ENCODE results near the gene CBR1. TPM values are rescaled to one million over a fixed set of nuclear protein-coding genes. Genes with fewer than 3 reads are reported as not detected.

Gene CBR1
- total and polyA plus RNA-seq, 4 experiments from 2014 or later: 23.0 to 82.2 (median 37.2) TPM

- no peak overlapping the region for H3K27ac ChIP-seq (ENCODE audit: low read depth, low read length)
- Mint-ChIP-seq H3K9me3 (peaks cover 0 to 19% (median 14%) of the 10 kb centered on the region in 8 donors), H3K36me3 (peaks cover 5 to 7% of the 10 kb centered on the region in 2 donors), H3K4me3 (no peak overlapping the region), H3K27ac (no peak overlapping the region), H3K4me1 (peaks cover 0 to 8% (median 6%) of the 10 kb centered on the region in 4 donors), H3K27me3 (no peaks in the 10 kb centered on the region)
- no peaks in the 10 kb centered on the region for H3K36me3 ChIP-seq (ENCODE audit: insufficient read depth, low read length)
- DNase-seq: no peak
- H3K4me3 ChIP-seq (ENCODE audit: low read length in 2 of 2): no peak overlapping the region
- ChIA-PET CTCF (ENCODE audit: partially characterized antibody) (no interaction called here), POLR2A (ENCODE audit: partially characterized antibody) (interaction anchor here (0.6 kb wide), 1 partner anchor 1566 kb away, joined by 3 read pairs; no protein-coding TSS in a partner anchor)
- intact Hi-C loops (cut with micrococcal nuclease): no loop called here
- H3K27me3 ChIP-seq (ENCODE audit: insufficient read depth, low read length): no peaks in the 10 kb centered on the region
- peaks cover 0 to 16% of the 10 kb centered on the region in 2 donors for H3K9me3 ChIP-seq (ENCODE audit: control insufficient read depth in 1 of 2, low read length in 2 of 2)
- no peaks in the 10 kb centered on the region for H3K4me1 ChIP-seq (ENCODE audit: insufficient read depth, low read length)
Observed at GRCh38 chr21:36089946-36090345, 20.1 kb downstream of the CBR1 start.

GRCh38 chr21:36092681-36093080, 22.9 kb downstream of the CBR1 start:
- Mint-ChIP-seq H3K27ac (no peak overlapping the region), H3K27me3 (no peaks in the 10 kb centered on the region), H3K36me3 (peaks cover 5 to 7% of the 10 kb centered on the region in 2 donors), H3K4me3 (no peak overlapping the region), H3K9me3 (peaks cover 0 to 22% (median 15%) of the 10 kb centered on the region in 8 donors), H3K4me1 (no peaks in the 10 kb centered on the region)
- DNase-seq: no peak
- H3K9me3 ChIP-seq (ENCODE audit: control insufficient read depth in 1 of 2, low read length in 2 of 2): peaks cover 0 to 16% of the 10 kb centered on the region in 2 donors
- ChIA-PET CTCF (ENCODE audit: partially characterized antibody) (no interaction called here), POLR2A (ENCODE audit: partially characterized antibody) (no interaction called here)
- no peaks in the 10 kb centered on the region for H3K36me3 ChIP-seq (ENCODE audit: insufficient read depth, low read length)
- no peaks in the 10 kb centered on the region for H3K27me3 ChIP-seq (ENCODE audit: insufficient read depth, low read length)
- H3K4me1 ChIP-seq (ENCODE audit: insufficient read depth, low read length): no peaks in the 10 kb centered on the region
- H3K27ac ChIP-seq (ENCODE audit: low read depth, low read length): no peak overlapping the region
- H3K4me3 ChIP-seq (ENCODE audit: low read length in 2 of 2): no peak overlapping the region
- intact Hi-C loops (cut with micrococcal nuclease): no loop called here

- H3K27ac Mint-ChIP-seq: peak overlapping the region in 1 of 7 donors; percentile 20
- ChIA-PET CTCF (ENCODE audit: partially characterized antibody) (no interaction called here), POLR2A (ENCODE audit: partially characterized antibody) (no interaction called here)
- intact Hi-C loops (cut with micrococcal nuclease): no loop called here
- H3K4me3 ChIP-seq (ENCODE audit: low read length in 2 of 2): no peak overlapping the region
- H3K9me3 Mint-ChIP-seq: peaks cover 0 to 22% (median 15%) of the 10 kb centered on the region in 8 donors
- H3K36me3 ChIP-seq (ENCODE audit: insufficient read depth, low read length): no peaks in the 10 kb centered on the region
- no peaks in the 10 kb centered on the region for H3K4me1 Mint-ChIP-seq
- H3K27ac ChIP-seq (ENCODE audit: low read depth, low read length): no peak overlapping the region
- peaks cover 5 to 7% of the 10 kb centered on the region in 2 donors for H3K36me3 Mint-ChIP-seq
- no peak overlapping the region for H3K4me3 Mint-ChIP-seq
- H3K27me3 Mint-ChIP-seq: no peaks in the 10 kb centered on the region
- DNase-seq: no peak
- H3K4me1 ChIP-seq (ENCODE audit: insufficient read depth, low read length): no peaks in the 10 kb centered on the region
- no peaks in the 10 kb centered on the region for H3K27me3 ChIP-seq (ENCODE audit: insufficient read depth, low read length)
- peaks cover 0 to 16% of the 10 kb centered on the region in 2 donors for H3K9me3 ChIP-seq (ENCODE audit: control insufficient read depth in 1 of 2, low read length in 2 of 2)
Observed at GRCh38 chr21:36093512-36093911, 23.7 kb downstream of the CBR1 start.

- Histone ChIP-seq H3K27ac (ENCODE audit: low read depth, low read length) (no peak overlapping the region), H3K36me3 (ENCODE audit: insufficient read depth, low read length) (no peaks in the 10 kb centered on the region), H3K27me3 (ENCODE audit: insufficient read depth, low read length) (no peaks in the 10 kb centered on the region), H3K9me3 (ENCODE audit: control insufficient read depth in 1 of 2, low read length in 2 of 2) (peaks cover 0 to 16% of the 10 kb centered on the region in 2 donors), H3K4me3 (ENCODE audit: low read length in 2 of 2) (no peak overlapping the region), H3K4me1 (ENCODE audit: insufficient read depth, low read length) (no peaks in the 10 kb centered on the region)
- Mint-ChIP-seq H3K36me3 (peaks cover 5 to 7% of the 10 kb centered on the region in 2 donors), H3K27ac (no peak overlapping the region), H3K4me3 (no peak overlapping the region), H3K4me1 (no peaks in the 10 kb centered on the region), H3K27me3 (peaks cover 2% of the 10 kb centered on the region in 2 donors), H3K9me3 (peaks cover 0 to 22% (median 15%) of the 10 kb centered on the region in 8 donors)
- ChIA-PET POLR2A (ENCODE audit: partially characterized antibody) (no interaction called here), CTCF (ENCODE audit: partially characterized antibody) (interaction anchor here (0.6 to 1.2 kb wide), 2 partner anchors 16 to 714 kb away, joined by 3 to 4 read pairs; no protein-coding TSS in a partner anchor)
- intact Hi-C loops (cut with micrococcal nuclease): no loop called here
- DNase-seq: no peak
Observed at GRCh38 chr21:36096398-36097290, 26.8 kb downstream of the CBR1 start.

- no peaks in the 10 kb centered on the region for H3K4me1 ChIP-seq (ENCODE audit: insufficient read depth, low read length)
- ChIA-PET CTCF (ENCODE audit: partially characterized antibody) (no interaction called here), POLR2A (ENCODE audit: partially characterized antibody) (no interaction called here)
- Mint-ChIP-seq H3K36me3 (peaks cover 5 to 7% of the 10 kb centered on the region in 2 donors), H3K4me1 (no peaks in the 10 kb centered on the region), H3K9me3 (peaks cover 0 to 19% (median 15%) of the 10 kb centered on the region in 8 donors), H3K27ac (no peak overlapping the region), H3K27me3 (peaks cover 2 to 4% of the 10 kb centered on the region in 2 donors), H3K4me3 (no peak overlapping the region)
- no peaks in the 10 kb centered on the region for H3K27me3 ChIP-seq (ENCODE audit: insufficient read depth, low read length)
- H3K9me3 ChIP-seq (ENCODE audit: control insufficient read depth in 1 of 2, low read length in 2 of 2): peaks cover 0 to 15% of the 10 kb centered on the region in 2 donors
- intact Hi-C loops (cut with micrococcal nuclease): no loop called here
- H3K36me3 ChIP-seq (ENCODE audit: insufficient read depth, low read length): no peaks in the 10 kb centered on the region
- no peak for DNase-seq
- H3K4me3 ChIP-seq (ENCODE audit: low read length in 2 of 2): no peak overlapping the region
- H3K27ac ChIP-seq (ENCODE audit: low read depth, low read length): no peak overlapping the region
Observed at GRCh38 chr21:36097427-36098181, 27.8 kb downstream of the CBR1 start.

GRCh38 chr21:36098182-36098532, 28.3 kb downstream of the CBR1 start:
- no peak overlapping the region for H3K4me3 Mint-ChIP-seq
- DNase-seq: no peak
- peaks cover 5 to 7% of the 10 kb centered on the region in 2 donors for H3K36me3 Mint-ChIP-seq
- H3K27me3 ChIP-seq (ENCODE audit: insufficient read depth, low read length): no peaks in the 10 kb centered on the region
- intact Hi-C loops (cut with micrococcal nuclease): no loop called here
- POLR2A ChIA-PET (ENCODE audit: partially characterized antibody): no interaction called here
- peaks cover 0 to 14% (median 11%) of the 10 kb centered on the region in 8 donors for H3K9me3 Mint-ChIP-seq
- no peaks in the 10 kb centered on the region for H3K4me1 Mint-ChIP-seq
- H3K9me3 ChIP-seq (ENCODE audit: control insufficient read depth in 1 of 2, low read length in 2 of 2): peaks cover 0 to 9% of the 10 kb centered on the region in 2 donors
- H3K27me3 Mint-ChIP-seq: peaks cover 3 to 4% of the 10 kb centered on the region in 2 donors
- no peak overlapping the region for H3K27ac ChIP-seq (ENCODE audit: low read depth, low read length)
- no peaks in the 10 kb centered on the region for H3K36me3 ChIP-seq (ENCODE audit: insufficient read depth, low read length)
- no peak overlapping the region for H3K4me3 ChIP-seq (ENCODE audit: low read length in 2 of 2)
- H3K27ac Mint-ChIP-seq: no peak overlapping the region
- H3K4me1 ChIP-seq (ENCODE audit: insufficient read depth, low read length): no peaks in the 10 kb centered on the region
- CTCF ChIA-PET (ENCODE audit: partially characterized antibody): no interaction called here

GRCh38 chr21:36099000-36099399, 29.2 kb downstream of the CBR1 start:
- Mint-ChIP-seq H3K9me3 (peaks cover 0 to 6% (median 3%) of the 10 kb centered on the region in 8 donors), H3K4me3 (no peak overlapping the region), H3K36me3 (no peaks in the 10 kb centered on the region), H3K27ac (no peak overlapping the region), H3K27me3 (peaks cover 4 to 8% of the 10 kb centered on the region in 2 donors), H3K4me1 (no peaks in the 10 kb centered on the region)
- no peaks in the 10 kb centered on the region for H3K27me3 ChIP-seq (ENCODE audit: insufficient read depth, low read length)
- intact Hi-C loops (cut with micrococcal nuclease): no loop called here
- no peak overlapping the region for H3K4me3 ChIP-seq (ENCODE audit: low read length in 2 of 2)
- CTCF ChIA-PET (ENCODE audit: partially characterized antibody): no interaction called here
- H3K36me3 ChIP-seq (ENCODE audit: insufficient read depth, low read length): no peaks in the 10 kb centered on the region
- H3K9me3 ChIP-seq (ENCODE audit: control insufficient read depth in 1 of 2, low read length in 2 of 2): peaks cover 0 to under 1% of the 10 kb centered on the region in 2 donors
- DNase-seq: no peak
- POLR2A ChIA-PET (ENCODE audit: partially characterized antibody): no interaction called here
- H3K4me1 ChIP-seq (ENCODE audit: insufficient read depth, low read length): no peaks in the 10 kb centered on the region
- no peak overlapping the region for H3K27ac ChIP-seq (ENCODE audit: low read depth, low read length)
